ENCODE measurements around the gene CD47.

Gene CD47

GRCh38 chr3:108014943-108015342 is 75.9 kb downstream of the CD47 start:
- no peak for DNase-seq (ENCODE audit: low read depth, low spot score)

GRCh38 chr3:108013141-108014055 is 77.4 kb downstream of the CD47 start:
- DNase-seq (ENCODE audit: low read depth, low spot score) = no peak

- no peak for DNase-seq (ENCODE audit: low read depth, low spot score)
Measured at GRCh38 chr3:108012304-108012703, 78.5 kb downstream of the CD47 start.

- no peak for DNase-seq (ENCODE audit: low read depth, low spot score)
Measured at GRCh38 chr3:108011616-108012015, 79.2 kb downstream of the CD47 start.

- DNase-seq (ENCODE audit: low read depth, low spot score) = no peak
Measured at GRCh38 chr3:108008931-108009639, 81.7 kb downstream of the CD47 start.

GRCh38 chr3:108008106-108008505 is 82.7 kb downstream of the CD47 start:
- no peak for DNase-seq (ENCODE audit: low read depth, low spot score)

- DNase-seq (ENCODE audit: low read depth, low spot score) = no peak
Measured at GRCh38 chr3:108006881-108007331, 83.9 kb downstream of the CD47 start.

- DNase-seq (ENCODE audit: low read depth, low spot score) = no peak
Measured at GRCh38 chr3:108006077-108006771, 84.6 kb downstream of the CD47 start.

GRCh38 chr3:108004647-108005046 is 86.2 kb downstream of the CD47 start:
- no peak for DNase-seq (ENCODE audit: low read depth, low spot score)

- no peak for DNase-seq (ENCODE audit: low read depth, low spot score)
Measured at GRCh38 chr3:108001457-108001856, 89.4 kb downstream of the CD47 start.

GRCh38 chr3:107999215-107999775 is 91.5 kb downstream of the CD47 start:
- DNase-seq (ENCODE audit: low read depth, low spot score) = peak; percentile 38

GRCh38 chr3:107997671-107998070 is 93.2 kb downstream of the CD47 start:
- DNase-seq (ENCODE audit: low read depth, low spot score) = no peak

GRCh38 chr3:107995823-107996222 is 95.0 kb downstream of the CD47 start:
- no peak for DNase-seq (ENCODE audit: low read depth, low spot score)

GRCh38 chr3:107994956-107995715 is 95.7 kb downstream of the CD47 start:
- DNase-seq (ENCODE audit: low read depth, low spot score) = no peak

- no peak for DNase-seq (ENCODE audit: low read depth, low spot score)
Measured at GRCh38 chr3:107994181-107994580, 96.7 kb downstream of the CD47 start.

GRCh38 chr3:107993771-107994170 is 97.1 kb downstream of the CD47 start:
- DNase-seq (ENCODE audit: low read depth, low spot score) = no peak
